NCI-H2029 treated with DMSO at 0.1 percent for 48 hours (cell line): Measurements from ENCODE around the gene ATOH8.
A peak's percentile ranks its signal among the peaks of the same experiment; 100 is the strongest.

Experiments used
- DNase-seq: peaks from one replicate; lab custom pipeline; 2025; lab: John Stamatoyannopoulos, UW

Gene ATOH8

GRCh38 chr2:85718885-85719492 lies 34.8 kb upstream of the ATOH8 start:
- DNase-seq: no peak

DNA sequence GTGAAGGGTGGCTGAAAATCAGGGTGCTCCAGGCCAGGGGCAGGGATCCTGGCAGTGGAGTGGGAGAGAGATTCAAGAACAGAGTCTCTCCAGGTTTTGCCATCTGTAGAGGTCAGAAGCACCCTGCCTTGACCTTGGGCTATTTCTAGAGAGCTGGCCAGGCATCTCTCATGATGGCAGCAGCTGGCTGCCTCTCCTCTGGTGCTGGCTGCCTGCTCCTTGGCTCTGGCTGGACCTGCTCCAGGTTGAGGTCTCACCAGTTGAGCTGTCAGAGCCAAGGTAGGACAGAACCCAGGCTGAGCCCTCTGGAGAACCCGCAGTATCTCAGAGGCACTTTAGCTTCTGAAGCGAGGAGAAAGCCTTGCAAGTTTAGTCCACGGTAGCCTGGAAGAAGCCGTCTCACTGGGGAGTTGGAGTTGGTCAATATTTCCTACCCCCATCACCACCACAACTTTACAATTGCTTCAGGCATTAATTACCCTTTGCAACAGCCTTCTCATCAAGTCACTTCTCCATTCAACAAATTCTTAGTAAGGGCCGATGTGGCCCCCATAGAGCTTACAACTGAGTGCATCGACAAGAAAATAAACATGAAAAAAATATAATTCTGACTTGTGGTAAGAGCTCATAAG lies 34.1 kb upstream of the ATOH8 start:
- no peak for DNase-seq

DNA sequence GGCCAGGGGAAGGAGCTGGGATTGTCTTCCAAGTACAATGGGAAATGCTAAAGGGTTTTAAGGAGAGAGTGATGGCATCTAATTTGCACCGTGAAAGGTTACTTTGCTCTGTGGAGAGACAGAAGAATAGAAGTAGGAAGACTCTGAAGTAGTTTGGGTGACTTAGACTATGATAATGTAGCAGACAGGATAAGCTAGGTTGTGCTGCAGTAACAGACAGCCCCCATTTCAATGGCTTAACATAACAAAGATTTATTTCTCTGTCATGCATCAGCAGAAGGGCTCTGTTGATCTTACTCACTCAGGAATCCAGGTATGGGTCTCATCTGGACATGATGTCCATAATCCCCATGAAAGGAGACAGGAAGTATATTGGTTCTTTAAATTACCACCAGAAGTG lies 33.3 kb upstream of the ATOH8 start:
- DNase-seq: no peak

GRCh38 chr2:85721641-85722040 lies 32.1 kb upstream of the ATOH8 start:
- DNase-seq: no peak

- no peak for DNase-seq
Measured at GRCh38 chr2:85722519-85722918, 31.3 kb upstream of the ATOH8 start.

- DNase-seq: no peak
Measured at GRCh38 chr2:85723707-85724360, 30.0 kb upstream of the ATOH8 start.

GRCh38 chr2:85724731-85725181 lies 29.0 kb upstream of the ATOH8 start:
- no peak for DNase-seq

- no peak for DNase-seq
Measured at GRCh38 chr2:85725451-85725850, 28.3 kb upstream of the ATOH8 start.

- DNase-seq: no peak
Measured at GRCh38 chr2:85727798-85728197, 26.0 kb upstream of the ATOH8 start.

- DNase-seq: no peak
Measured at GRCh38 chr2:85728342-85728741, 25.4 kb upstream of the ATOH8 start.

- DNase-seq: peak; percentile 29
Measured at GRCh38 chr2:85728883-85729824, 24.6 kb upstream of the ATOH8 start.

- DNase-seq: no peak
Measured at GRCh38 chr2:85729825-85730510, 23.8 kb upstream of the ATOH8 start.

DNA sequence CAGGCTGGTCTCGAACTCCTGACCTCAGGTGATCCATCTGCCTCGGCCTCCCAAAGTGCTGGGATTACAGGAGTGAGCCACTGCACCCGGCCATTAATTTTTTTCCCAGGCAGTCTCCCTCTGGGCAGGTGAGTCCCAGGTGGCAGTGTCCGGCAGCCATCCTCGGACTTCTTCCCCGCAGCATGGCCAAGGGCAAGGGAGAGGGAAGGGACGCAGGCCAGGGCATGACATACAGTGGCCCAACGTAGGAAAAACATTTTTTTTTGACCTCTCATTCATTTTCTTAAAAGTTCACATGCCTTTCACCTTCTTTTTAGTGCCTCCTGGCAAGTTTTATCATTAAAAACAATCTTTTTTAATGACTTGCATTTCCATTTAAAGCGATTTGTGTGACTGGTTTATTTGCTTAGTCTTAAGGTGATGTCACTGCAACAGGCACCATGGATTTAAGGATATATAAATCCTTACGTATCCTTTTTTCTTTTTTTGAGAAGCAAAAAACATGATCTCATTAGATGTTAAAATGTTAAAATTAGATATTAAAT lies 23.0 kb upstream of the ATOH8 start:
- DNase-seq: no peak

GRCh38 chr2:85731606-85732005 lies 22.2 kb upstream of the ATOH8 start:
- DNase-seq: no peak

GRCh38 chr2:85732467-85733120 lies 21.2 kb upstream of the ATOH8 start:
- DNase-seq: no peak

- no peak for DNase-seq
Measured at GRCh38 chr2:85733121-85733960, 20.4 kb upstream of the ATOH8 start.

- DNase-seq: no peak
Measured at GRCh38 chr2:85734015-85734414, 19.8 kb upstream of the ATOH8 start.

DNA sequence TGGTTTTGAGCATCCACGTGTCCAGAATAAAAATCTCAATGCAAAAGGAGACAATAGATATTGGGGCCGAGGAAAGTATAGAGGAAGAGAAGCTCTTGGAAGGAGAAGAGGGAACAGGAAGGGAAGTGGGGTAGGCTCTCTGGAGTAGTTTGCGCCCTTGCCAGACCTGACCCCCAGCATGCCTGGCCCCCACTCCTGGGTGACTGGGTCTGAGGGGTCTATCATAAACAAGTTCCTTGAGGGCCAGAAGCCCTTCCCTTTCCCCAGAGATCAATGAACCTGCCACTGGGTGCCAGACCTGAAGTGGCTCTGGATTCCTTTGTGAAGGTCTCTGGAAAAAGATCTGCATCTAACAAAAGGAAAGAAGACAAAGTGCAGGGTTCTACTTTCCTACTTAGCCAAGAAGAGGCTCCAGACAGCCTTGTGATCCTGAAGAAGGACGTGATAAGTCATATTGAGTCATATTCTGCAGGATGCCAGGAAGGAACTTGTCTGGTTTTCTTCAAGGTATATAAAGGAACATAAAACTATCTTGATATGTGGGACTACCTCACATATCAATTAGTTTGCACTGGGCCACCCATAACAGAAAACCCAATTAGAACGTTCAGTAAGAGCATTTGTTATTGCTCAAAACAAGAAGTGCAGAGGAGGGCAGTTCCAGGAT lies 18.7 kb upstream of the ATOH8 start:
- no peak for DNase-seq

DNA sequence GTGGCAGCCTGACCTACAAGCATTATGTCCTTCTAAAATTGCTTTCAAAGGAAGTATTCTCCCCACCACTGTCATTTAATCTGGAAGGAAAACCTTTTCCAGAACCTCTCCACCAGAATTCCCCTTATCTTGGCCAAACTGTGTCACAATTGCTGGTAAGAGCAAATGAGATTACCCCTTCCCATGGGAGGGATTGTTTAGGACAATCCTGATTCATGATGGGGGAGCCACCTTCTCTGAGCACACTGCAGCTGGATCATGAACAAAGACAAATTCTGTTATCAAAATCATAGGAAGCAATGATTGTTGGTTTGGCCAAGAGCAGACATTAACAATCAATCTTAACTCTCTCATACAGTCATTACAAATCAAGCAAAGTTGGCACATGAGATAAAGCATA lies 18.1 kb upstream of the ATOH8 start:
- no peak for DNase-seq
